K562 (cell line): ENCODE data around the gene CHN2. TPM values are rescaled to one million over a fixed set of nuclear protein-coding genes. Genes with fewer than 3 reads are reported as not detected.

Experiments
- ATAC-seq: fragments of 200-7000 bp; cut with Tn5 transposase; 3 replicates; pipeline ENCODE4 v1.9.1; 2020; ENCODE audit warnings: moderate library complexity
- BruUV-seq: library from RNA; stranded (reverse); fragments of 400-500 nt; replicated peaks from 2 replicates; lab custom pipeline; 2021; lab: Mats Ljungman, UMichigan
- CTCF ChIA-PET: fragments of 300-600 bp; formaldehyde crosslinking; extraction: SDS; loops from one replicate; lab custom pipeline; 2021; ENCODE audit warnings: low intra/inter-chr PET ratio; lab: Yijun Ruan, JAX
- POLR2A ChIA-PET: fragments of 300-600, 350-650 bp; sonication (Branson Sonifier 250); formaldehyde crosslinking; extraction: SDS; loops from one replicate; lab custom pipeline; 2021; ENCODE audit warnings: antibody characterized with exemption, inconsistent platforms; lab: Yijun Ruan, JAX
- DNase-seq, 4 experiments: peaks; one replicate each; pipeline versions ENCODE4 v3.0.0 to v3.0.0-alpha.2; 2011 to 2018; ENCODE audit warnings: low spot score in 3 of 4, mixed read lengths in 3 of 4; ENCODE audit errors: extremely low read depth in 1 of 4
- FAIRE-seq: peaks from 2 replicates; lab custom pipeline; 2011; peaks lifted over from hg19 to GRCh38; lab: Jason Lieb, UNC
- H2AFZ ChIP-seq: 2 replicates; pipeline ENCODE4 v1.6.0; 2011; ENCODE audit warnings: low read depth, low read length, control low read depth, inconsistent platforms
- H3K27ac ChIP-seq: fragments of 200-600 bp; 3 replicates; pipeline ENCODE4 v1.8.0; 2011; ENCODE audit warnings: low read depth, mild to moderate bottlenecking, control low read depth, inconsistent platforms, low read length, moderate library complexity, mixed read lengths; ENCODE audit errors: extremely low read depth
- H3K27me3 ChIP-seq, 2 experiments: fragments of 300-600 bp in 1 of 2; 2 replicates in 1 of 2; 3 replicates in 1 of 2; pipeline versions ENCODE4 v1.6.0 to v1.8.0; 2011; ENCODE audit warnings: inconsistent platforms in 2 of 2, low read length in 2 of 2, mild to moderate bottlenecking in 1 of 2, mixed read lengths in 1 of 2, moderate library complexity in 1 of 2; ENCODE audit not compliant: control insufficient read depth in 2 of 2, insufficient read depth in 2 of 2
- H3K36me3 ChIP-seq: fragments of 300-600 bp; 3 replicates; pipeline ENCODE4 v1.8.0; 2011; ENCODE audit warnings: mild to moderate bottlenecking, low read length, inconsistent platforms; ENCODE audit not compliant: control insufficient read depth, insufficient read depth
- H3K4me1 ChIP-seq, 2 experiments: fragments of 200-600 bp in 1 of 2; replicated peaks in 1 of 2; 2 replicates in 1 of 2; 3 replicates in 1 of 2; pipeline versions ENCODE4 v1.5.1 to v1.8.0; 2011; ENCODE audit warnings: inconsistent platforms in 2 of 2, low read length in 2 of 2, mild to moderate bottlenecking in 1 of 2, mixed read lengths in 1 of 2, moderate library complexity in 1 of 2; ENCODE audit not compliant: control insufficient read depth in 2 of 2, insufficient read depth in 2 of 2
- H3K4me2 ChIP-seq: 2 replicates; pipeline ENCODE4 v1.6.1; 2011; ENCODE audit warnings: low read length, control low read depth, inconsistent platforms, mixed read lengths; ENCODE audit not compliant: insufficient read depth
- H3K4me3 ChIP-seq: fragments of 200-600 bp; sonication (generic), shearing (Covaris generic); 2 replicates; pipeline ENCODE4 v1.5.1; 2016; ENCODE audit warnings: control low read depth, inconsistent platforms
- H3K79me2 ChIP-seq: fragments of 200-600 bp; 3 replicates; pipeline ENCODE4 v1.8.0; 2011; ENCODE audit warnings: low read length, inconsistent platforms; ENCODE audit not compliant: control insufficient read depth, insufficient read depth
- H3K9ac ChIP-seq, 2 experiments: 2 replicates each; pipeline versions ENCODE4 v1.6.0 to v1.6.1; 2011; ENCODE audit warnings: low read depth in 2 of 2, low read length in 2 of 2, control low read depth in 1 of 2, inconsistent platforms in 1 of 2, mild to moderate bottlenecking in 1 of 2, mixed read lengths in 1 of 2; ENCODE audit not compliant: insufficient read depth in 1 of 2
- H3K9me1 ChIP-seq: one replicate; pipeline ENCODE4 v1.6.0; 2011; ENCODE audit warnings: inconsistent platforms, mild to moderate bottlenecking, low read length, moderate library complexity; ENCODE audit not compliant: control insufficient read depth, insufficient read depth
- H3K9me3 ChIP-seq: replicated peaks from 2 replicates; pipeline ENCODE4 v1.5.1; 2011; ENCODE audit warnings: low read depth, low read length, inconsistent platforms; ENCODE audit not compliant: control insufficient read depth, insufficient read depth
- H4K20me1 ChIP-seq: replicated peaks from 2 replicates; pipeline ENCODE4 v1.6.1; 2011; ENCODE audit warnings: low read length, inconsistent platforms, mixed read lengths; ENCODE audit not compliant: control insufficient read depth, insufficient read depth
- FOXA1 ChIP-seq: fragments of 450-650 bp; IDR thresholded peaks from 2 replicates; pipeline ENCODE4 v1.6.1; 2016; ENCODE audit warnings: mild to moderate bottlenecking, borderline replicate concordance
- MAFG ChIP-seq: fragments of 450-650 bp; conservative IDR thresholded peaks from 2 replicates; pipeline ENCODE4 v1.6.1; 2016; ENCODE audit warnings: missing genetic modification characterization, missing compliant biosample characterization
- PHF8 ChIP-seq: fragments of 200-600 bp; sonication (generic); IDR thresholded peaks from 2 replicates; pipeline ENCODE4 v1.6.1; 2012; ENCODE audit warnings: mixed run types, mild to moderate bottlenecking, inconsistent platforms, low read length, moderate library complexity, borderline replicate concordance
- SIN3A ChIP-seq, 2 experiments: fragments of 150-350 bp in 1 of 2; IDR thresholded peaks; 2 replicates each; pipeline ENCODE4 v1.6.1; 2011 to 2016; ENCODE audit warnings: borderline replicate concordance in 2 of 2, low read depth in 2 of 2, low read length in 2 of 2, mild to moderate bottlenecking in 2 of 2, moderate library complexity in 2 of 2; ENCODE audit not compliant: control insufficient read depth in 1 of 2
- WGBS: fragments of 100-300 bp; shearing (Covaris generic); methylation state at CpG from one replicate; pipeline ENCODE4 v1.1.6; 2016; ENCODE audit warnings: low coverage, mixed read lengths; ENCODE audit not compliant: insufficient coverage; ENCODE audit errors: missing lambda C conversion rate; 5-methylcytosine and 5-hydroxymethylcytosine counted together
- in situ Hi-C: fragments of 300-500 bp; cut with MboI; formaldehyde crosslinking; loops from 4 replicates; pipeline ENCODE4 v1.15.0; 2018; ENCODE audit warnings: inconsistent platforms, mixed read lengths
- intact Hi-C: fragments of 100-400 bp; cut with micrococcal nuclease; formaldehyde crosslinking; loops from 2 replicates; pipeline ENCODE4 v1.14.2; 2022
- polyA plus RNA-seq, 8 experiments: library from polyadenylated mRNA; depleted of rRNA in 4 of 8; stranded (reverse) in 5 of 8; unstranded in 3 of 8; fragments of >200 nt; fragmentation: Nextera tagmentation in 2 of 8; fragmentation: Illumina TruSeq in 1 of 8; extraction: Ambion mirVana in 2 of 8; extraction: Trizol in 1 of 8; gene quantifications; 2 replicates each; pipeline versions ENCODE4 v1.2.1 to v1.2.3, GENCODE V29; 2011 to 2014; ENCODE audit warnings: inconsistent platforms in 1 of 8, missing spikeins in 1 of 8
- total RNA-seq, 7 experiments: library from RNA; depleted of rRNA in 6 of 7; stranded (reverse); fragments of >200 nt in 6 of 7; fragmentation: Illumina TruSeq in 2 of 7; extraction: Trizol in 2 of 7; gene quantifications; 2 replicates each; pipeline versions ENCODE4 v1.2.1 to v1.2.3, GENCODE V29; 2011 to 2021; ENCODE audit warnings: low replicate concordance in 1 of 7

Gene CHN2
- total and polyA plus RNA-seq, 9 of the 15 experiments (the other 6 are each of a cell fraction or from before 2014, with no cell fraction given) = 0.12 to 2.1 (median 0.31) TPM; not detected in 1

- Histone ChIP-seq H3K79me2 (no peaks in the 10 kb centered on the region), H3K4me1 (no peaks in the 10 kb centered on the region), H3K9me3 (no peaks in the 10 kb centered on the region), H3K4me2 (no peak overlapping the region), H3K27ac (no peak overlapping the region), H3K4me3 (no peak overlapping the region), H3K9ac (no peak overlapping the region), H3K36me3 (no peaks in the 10 kb centered on the region), H3K27me3 (peaks cover 0 to 8% of the 10 kb centered on the region in 2 experiments; a peak in 4 of 5 replicates), H3K9me1 (no peaks in the 10 kb centered on the region), H4K20me1 (no peaks in the 10 kb centered on the region), H2AFZ (no peak overlapping the region)
- in situ Hi-C loops = no loop called here
- ChIA-PET CTCF (interaction anchor here (1.0 kb wide), 1 partner anchor 11 kb away, joined by 3 read pairs; no protein-coding TSS in a partner anchor), POLR2A (interaction anchor here (2.2 kb wide), 1 partner anchor 11 kb away, joined by 6 read pairs; no protein-coding TSS in a partner anchor)
- DNase-seq (no peak), ATAC-seq (no peak), FAIRE-seq (no peak)
- WGBS = 3% methylated on average over 3 of the region's 3 CpGs
- no peak for TF ChIP-seq FOXA1
- 0 out of 2 replicates have a peak, but pooled peaks have one; percentile 4 for TF ChIP-seq MAFG (tag)
- intact Hi-C loops = no loop called here
- no TSS peak for BruUV-seq
Observed at GRCh38 chr7:29247963-29248236, 53.3 kb downstream of the CHN2 start.

- Histone ChIP-seq H3K36me3 (no peaks in the 10 kb centered on the region), H3K27me3 (peaks cover 0 to 8% of the 10 kb centered on the region in 2 experiments; a peak in 4 of 5 replicates), H3K4me2 (no peak overlapping the region), H3K79me2 (no peaks in the 10 kb centered on the region), H3K4me1 (no peaks in the 10 kb centered on the region), H3K9me1 (no peaks in the 10 kb centered on the region), H2AFZ (no peak overlapping the region), H3K9ac (no peak overlapping the region), H3K9me3 (no peaks in the 10 kb centered on the region), H3K27ac (no peak overlapping the region), H4K20me1 (no peaks in the 10 kb centered on the region), H3K4me3 (no peak overlapping the region)
- CTCF ChIA-PET = no interaction called here
- intact Hi-C loops (no loop called here), in situ Hi-C loops (no loop called here)
- TF ChIP-seq PHF8 (no peak), SIN3A (IDR thresholded peaks at IDR 0.05; ENCODE audit: borderline replicate concordance in 2 of 2, control insufficient read depth in 1 of 2, low read depth in 2 of 2, low read length in 2 of 2) (no peak)
- BruUV-seq = no TSS peak
- POLR2A ChIA-PET = interaction anchor here (0.6 to 2.2 kb wide), 2 partner anchors 10 to 661 kb away, joined by 3 to 6 read pairs; no protein-coding TSS in a partner anchor
- ATAC-seq (no peak), FAIRE-seq (no peak), DNase-seq (no peak)
- 0% methylated on average over 8 of the region's 8 CpGs for WGBS
Observed at GRCh38 chr7:29248713-29249382, 54.3 kb downstream of the CHN2 start.
